Smooth muscle cell of bladder (primary cell): Measurements from ENCODE around the gene IMMT. TPM values are rescaled to one million over a fixed set of nuclear protein-coding genes. Genes with fewer than 3 reads are reported as not detected.

Experiments used
- total RNA-seq: library from RNA; depleted of rRNA; stranded (reverse); fragments of >200 nt; gene quantifications from 2 replicates; pipeline ENCODE4 v1.2.3, GENCODE V29; 2014

The IMMT gene
- total RNA-seq, result 35.5 and 38.4 TPM in 2 replicates

GRCh38 chr2:86195055-86195807 lies at the start of gene IMMT:
Gene IMMT, minus strand, starts transcription at chr2:86195462. Its CDS starts 80 bp downstream, at chr2:86195382.

GRCh38 chr2:86105969-86106945 lies 89.0 kb downstream of the IMMT start, which contains the start of gene PTCD3:
Gene PTCD3, plus strand, starts transcription at chr2:86106235. Its CDS starts 13 bp downstream, at chr2:86106248.

GRCh38 chr2:86105252-86105968 lies 89.9 kb downstream of the IMMT start, which contains the start of gene POLR1A:
Gene POLR1A, minus strand, starts transcription at chr2:86105886. Its CDS starts 110 bp downstream, at chr2:86105776.

Other genes with a start within 250 kb of the IMMT start
- 8.4 and 9.5 TPM in 2 replicates for gene POLR1A, start 89.6 kb downstream of the IMMT start, total RNA-seq
- 72.7 and 76.2 TPM in 2 replicates for gene PTCD3, start 89.2 kb downstream of the IMMT start, total RNA-seq
- 13.4 and 15.3 TPM in 2 replicates for gene MRPL35, start 4.0 kb upstream of the IMMT start, total RNA-seq
- gene REEP1, start 142.2 kb upstream of the IMMT start, total RNA-seq, result 0.09 TPM in 1 of 2 replicates, not detected in the other
- 17.2 and 27.8 TPM in 2 replicates for gene KDM3A, start 245.9 kb upstream of the IMMT start, total RNA-seq